ENCODE measurements around the gene UBTD2.
"Not testable (repeated sequence)": the region's sequence is repeated elsewhere in the genome, so short reads cannot be mapped to it uniquely, and the experiment has no call there.

DNA sequence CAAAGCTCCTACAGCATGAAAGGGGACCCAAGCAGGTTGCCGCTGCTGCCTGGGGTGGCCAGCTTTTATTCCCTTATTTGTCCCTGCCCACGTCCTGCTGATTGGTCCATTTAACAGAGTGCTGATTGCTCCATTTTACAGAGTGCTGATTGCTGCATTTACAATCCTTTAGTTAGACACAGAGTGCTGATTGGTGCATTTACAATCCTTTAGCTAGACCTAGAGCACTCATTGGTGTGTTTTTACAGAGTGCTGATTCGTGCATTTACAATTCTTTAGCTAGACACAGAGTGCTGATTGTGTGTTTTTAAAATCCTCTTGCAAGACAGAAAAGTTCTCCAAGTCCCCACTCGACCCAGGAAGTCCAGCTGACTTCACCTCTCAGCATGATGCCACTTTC, 85.8 kb downstream of the UBTD2 start:
- TF ChIP-seq, protein P1, sequence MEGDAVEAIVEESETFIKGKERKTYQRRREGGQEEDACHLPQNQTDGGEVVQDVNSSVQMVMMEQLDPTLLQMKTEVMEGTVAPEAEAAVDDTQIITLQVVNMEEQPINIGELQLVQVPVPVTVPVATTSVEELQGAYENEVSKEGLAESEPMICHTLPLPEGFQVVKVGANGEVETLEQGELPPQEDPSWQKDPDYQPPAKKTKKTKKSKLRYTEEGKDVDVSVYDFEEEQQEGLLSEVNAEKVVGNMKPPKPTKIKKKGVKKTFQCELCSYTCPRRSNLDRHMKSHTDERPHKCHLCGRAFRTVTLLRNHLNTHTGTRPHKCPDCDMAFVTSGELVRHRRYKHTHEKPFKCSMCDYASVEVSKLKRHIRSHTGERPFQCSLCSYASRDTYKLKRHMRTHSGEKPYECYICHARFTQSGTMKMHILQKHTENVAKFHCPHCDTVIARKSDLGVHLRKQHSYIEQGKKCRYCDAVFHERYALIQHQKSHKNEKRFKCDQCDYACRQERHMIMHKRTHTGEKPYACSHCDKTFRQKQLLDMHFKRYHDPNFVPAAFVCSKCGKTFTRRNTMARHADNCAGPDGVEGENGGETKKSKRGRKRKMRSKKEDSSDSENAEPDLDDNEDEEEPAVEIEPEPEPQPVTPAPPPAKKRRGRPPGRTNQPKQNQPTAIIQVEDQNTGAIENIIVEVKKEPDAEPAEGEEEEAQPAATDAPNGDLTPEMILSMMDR (IDR thresholded peaks at IDR 0.05 in 4 of 5, conservative IDR thresholded peaks at IDR 0.05 in 1 of 5) = not testable (repeated sequence)
- not testable (repeated sequence) for TF ChIP-seq POLR2A (IDR thresholded peaks at IDR 0.05)

All from gastrocnemius medialis (tissue), 4 donors.